ENCODE results near the gene OGFR.

OGFR gene

GRCh38 chr20:62837790-62838127 lies 33.1 kb downstream of the OGFR start:
- H3K9ac ChIP-seq = no peak overlapping the region

GRCh38 chr20:62838128-62838891 lies 33.7 kb downstream of the OGFR start:
- no peak overlapping the region for H2AFZ ChIP-seq
- no peak overlapping the region for H3K27ac ChIP-seq
- no peak overlapping the region for H3K4me3 ChIP-seq (ENCODE audit: low read depth, low read length)
- no peak for TF ChIP-seq CTCF (IDR thresholded peaks at IDR 0.05)
- H3K9me3 ChIP-seq (ENCODE audit: control insufficient read depth, low read length) = no peaks in the 10 kb centered on the region
- H3K79me2 ChIP-seq = no peaks in the 10 kb centered on the region
- H3K4me2 ChIP-seq (ENCODE audit: low read length) = no peak overlapping the region
- H3K36me3 ChIP-seq (ENCODE audit: control insufficient read depth, insufficient read depth, low read length) = no peaks in the 10 kb centered on the region
- H3K4me1 ChIP-seq = no peaks in the 10 kb centered on the region
- no peak overlapping the region for H3K9ac ChIP-seq
- H3K27me3 ChIP-seq (ENCODE audit: control insufficient read depth, insufficient read depth, low read length) = no peaks in the 10 kb centered on the region

More at GRCh38 chr20:62837790-62838127, 33.1 kb downstream of the OGFR start:
- no peaks in the 10 kb centered on the region for H3K27me3 ChIP-seq (ENCODE audit: control insufficient read depth, insufficient read depth, low read length)
- H3K36me3 ChIP-seq (ENCODE audit: control insufficient read depth, insufficient read depth, low read length) = no peaks in the 10 kb centered on the region
- no peak overlapping the region for H3K4me2 ChIP-seq (ENCODE audit: low read length)
- no peak for TF ChIP-seq CTCF (IDR thresholded peaks at IDR 0.05)
- H3K79me2 ChIP-seq = no peaks in the 10 kb centered on the region
- H3K27ac ChIP-seq = no peak overlapping the region
- no peaks in the 10 kb centered on the region for H3K4me1 ChIP-seq
- H2AFZ ChIP-seq = no peak overlapping the region
- no peaks in the 10 kb centered on the region for H3K9me3 ChIP-seq (ENCODE audit: control insufficient read depth, low read length)
- no peak overlapping the region for H3K4me3 ChIP-seq (ENCODE audit: low read depth, low read length)

GRCh38 chr20:62839261-62839660 lies 34.6 kb downstream of the OGFR start:
- Histone ChIP-seq H3K9ac (no peak overlapping the region), H3K4me3 (ENCODE audit: low read depth, low read length) (no peak overlapping the region), H3K27me3 (ENCODE audit: control insufficient read depth, insufficient read depth, low read length) (no peaks in the 10 kb centered on the region), H3K79me2 (no peaks in the 10 kb centered on the region), H3K9me3 (ENCODE audit: control insufficient read depth, low read length) (no peaks in the 10 kb centered on the region), H3K4me1 (no peaks in the 10 kb centered on the region), H3K36me3 (ENCODE audit: control insufficient read depth, insufficient read depth, low read length) (no peaks in the 10 kb centered on the region), H3K4me2 (ENCODE audit: low read length) (no peak overlapping the region), H2AFZ (no peak overlapping the region), H3K27ac (no peak overlapping the region)
- no peak for TF ChIP-seq CTCF (IDR thresholded peaks at IDR 0.05)

DNA sequence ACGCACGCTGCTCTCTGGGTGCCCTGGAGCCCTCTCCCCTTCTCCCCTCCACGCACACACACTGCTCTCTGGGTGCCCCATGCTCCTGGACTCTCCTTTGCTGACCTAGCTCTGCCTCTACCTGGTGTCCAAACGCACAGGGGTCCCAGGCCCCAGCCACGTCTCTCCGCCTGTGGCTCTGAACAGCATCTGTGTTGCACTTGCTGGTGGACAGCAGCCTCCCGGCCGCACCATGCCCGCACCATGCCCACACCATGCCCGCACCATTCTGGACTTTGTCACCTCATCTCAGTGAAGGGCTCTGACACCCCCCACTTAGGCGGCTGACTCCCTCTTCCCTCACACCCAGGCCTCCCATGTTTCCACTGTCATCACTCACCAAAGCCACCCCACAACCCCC lies 35.2 kb downstream of the OGFR start:
- no peak for TF ChIP-seq CTCF (IDR thresholded peaks at IDR 0.05)
- Histone ChIP-seq H3K79me2 (no peaks in the 10 kb centered on the region), H3K4me2 (ENCODE audit: low read length) (no peak overlapping the region)

More for the DNA sequence above, 35.2 kb downstream of the OGFR start:
- Histone ChIP-seq H3K4me3 (ENCODE audit: low read depth, low read length) (no peak overlapping the region), H3K27ac (no peak overlapping the region), H3K9ac (no peak overlapping the region), H2AFZ (no peak overlapping the region), H3K36me3 (ENCODE audit: control insufficient read depth, insufficient read depth, low read length) (no peaks in the 10 kb centered on the region), H3K27me3 (ENCODE audit: control insufficient read depth, insufficient read depth, low read length) (no peaks in the 10 kb centered on the region), H3K9me3 (ENCODE audit: control insufficient read depth, low read length) (no peaks in the 10 kb centered on the region), H3K4me1 (no peaks in the 10 kb centered on the region)

All from parathyroid adenoma (tissue), 2 donors.